ENCODE measurements around the gene PER2. TPM values are rescaled to one million over a fixed set of nuclear protein-coding genes. Genes with fewer than 3 reads are reported as not detected.
"Not testable (repeated sequence)": the region's sequence is repeated elsewhere in the genome, so short reads cannot be mapped to it uniquely, and the experiment has no call there.

Gene PER2
- total and polyA plus RNA-seq, 2 donors (not counting 3 experiments of a cell fraction or from before 2014, with no cell fraction given): 0.86 to 3.8 TPM

- no peak for TF ChIP-seq MYC (IDR thresholded peaks at IDR 0.05; ENCODE audit: low read depth, low read length)
- no peak for TF ChIP-seq GATA2 (IDR thresholded peaks at IDR 0.05; ENCODE audit: insufficient read depth, insufficient read length, low read depth, low read length)
- no peak for FAIRE-seq
- no peaks in the 10 kb centered on the region for H4K20me1 ChIP-seq (replicated peaks; ENCODE audit: control insufficient read depth, extremely low read depth, insufficient read depth, low read length)
- no peaks in the 10 kb centered on the region for H3K27me3 ChIP-seq (ENCODE audit: control insufficient read depth in 2 of 2, insufficient read depth in 2 of 2, low read length in 2 of 2)
- H3K4me2 ChIP-seq (ENCODE audit: insufficient read depth, low read length): no peak overlapping the region
- no peak overlapping the region for H3K4me3 ChIP-seq (replicated peaks in 1 of 3; ENCODE audit: insufficient read depth in 1 of 3, low read depth in 1 of 3, low read length in 3 of 3)
- no peaks in the 10 kb centered on the region for H3K79me2 ChIP-seq (ENCODE audit: control insufficient read depth, insufficient read depth, low read length)
- H3K4me1 ChIP-seq (ENCODE audit: control insufficient read depth, extremely low read depth, insufficient read depth, low read length): no peaks in the 10 kb centered on the region
- DNase-seq (ENCODE audit: low read depth, low spot score): no peak
- H3K27ac ChIP-seq (ENCODE audit: insufficient read depth, low read depth, low read length): no peak overlapping the region
- ChIA-PET POLR2A (interaction anchor here (0.7 kb wide), 1 partner anchor 43 kb away, joined by 3 read pairs; no protein-coding TSS in a partner anchor), CTCF (interaction anchor here (1.2 to 1.7 kb wide), 2 partner anchors 8 to 21 kb away, joined by 3 to 4 read pairs; no protein-coding TSS in a partner anchor)
- peaks cover 0 to 10% of the 10 kb centered on the region in 2 experiments for H3K36me3 ChIP-seq (ENCODE audit: control insufficient read depth in 2 of 2, extremely low read depth in 1 of 2, insufficient read depth in 2 of 2, low read length in 2 of 2)
- no peaks in the 10 kb centered on the region for H3K9me1 ChIP-seq (replicated peaks; ENCODE audit: control insufficient read depth, extremely low read depth, insufficient read depth, low read length)
- no peak overlapping the region for H3K9ac ChIP-seq (replicated peaks; ENCODE audit: extremely low read depth, insufficient read depth, low read length)
- intact Hi-C loops (cut with micrococcal nuclease) (no loop called here), dilution Hi-C loops (cut with MboI; ENCODE audit: extremely low pct_ligation_motif_present, low sequenced_read_pairs) (no loop called here)
- no peak overlapping the region for H2AFZ ChIP-seq (ENCODE audit: low read depth, low read length)
- H3K9me3 ChIP-seq (replicated peaks; ENCODE audit: control insufficient read depth, insufficient read depth, low read length): no peaks in the 10 kb centered on the region
- no TSS peak for BruUV-seq (replicated peaks)
Measured at GRCh38 chr2:238336151-238336550, 47.7 kb upstream of the PER2 start.

DNA sequence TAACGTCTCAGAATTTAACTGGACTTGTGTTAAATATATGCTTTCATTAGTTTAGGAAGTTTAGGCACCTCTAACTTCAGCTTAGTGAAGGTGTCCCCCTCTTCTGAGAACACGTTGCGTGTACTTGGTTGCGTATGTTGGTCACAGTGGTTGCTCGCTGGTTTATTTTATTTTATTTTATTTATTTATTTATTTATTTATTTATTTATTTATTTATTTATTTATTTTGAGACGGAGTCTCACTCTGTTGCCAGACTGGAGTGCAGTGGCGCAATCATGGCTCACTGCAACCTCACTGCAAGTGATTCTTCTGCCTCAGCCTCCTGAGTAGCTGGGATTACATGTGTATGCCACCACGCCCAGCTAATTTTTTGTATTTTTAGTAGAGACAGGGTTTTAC lies 47.2 kb upstream of the PER2 start:
- H3K4me2 ChIP-seq (ENCODE audit: insufficient read depth, low read length); H3K9me3 ChIP-seq (replicated peaks; ENCODE audit: control insufficient read depth, insufficient read depth, low read length); BruUV-seq (replicated peaks); DNase-seq (ENCODE audit: low read depth, low spot score); POLR2A ChIA-PET; H3K79me2 ChIP-seq (ENCODE audit: control insufficient read depth, insufficient read depth, low read length); H3K4me3 ChIP-seq (replicated peaks in 1 of 3; ENCODE audit: insufficient read depth in 1 of 3, low read depth in 1 of 3, low read length in 3 of 3); H3K27ac ChIP-seq (ENCODE audit: insufficient read depth, low read depth, low read length); dilution Hi-C loops (cut with MboI; ENCODE audit: extremely low pct_ligation_motif_present, low sequenced_read_pairs); H3K4me1 ChIP-seq (ENCODE audit: control insufficient read depth, extremely low read depth, insufficient read depth, low read length); H3K9ac ChIP-seq (replicated peaks; ENCODE audit: extremely low read depth, insufficient read depth, low read length); H4K20me1 ChIP-seq (replicated peaks; ENCODE audit: control insufficient read depth, extremely low read depth, insufficient read depth, low read length); intact Hi-C loops (cut with micrococcal nuclease); FAIRE-seq; H3K27me3 ChIP-seq (ENCODE audit: control insufficient read depth in 2 of 2, insufficient read depth in 2 of 2, low read length in 2 of 2); H2AFZ ChIP-seq (ENCODE audit: low read depth, low read length); H3K9me1 ChIP-seq (replicated peaks; ENCODE audit: control insufficient read depth, extremely low read depth, insufficient read depth, low read length): not testable (repeated sequence)
- peaks cover 0 to 10% of the 10 kb centered on the region in 2 experiments for H3K36me3 ChIP-seq (ENCODE audit: control insufficient read depth in 2 of 2, extremely low read depth in 1 of 2, insufficient read depth in 2 of 2, low read length in 2 of 2)
- CTCF ChIA-PET: interaction anchor here (1.7 kb wide), 1 partner anchor 22 kb away, joined by 4 read pairs; no protein-coding TSS in a partner anchor
